Measurements from ENCODE around the gene KCNK1.

DNA sequence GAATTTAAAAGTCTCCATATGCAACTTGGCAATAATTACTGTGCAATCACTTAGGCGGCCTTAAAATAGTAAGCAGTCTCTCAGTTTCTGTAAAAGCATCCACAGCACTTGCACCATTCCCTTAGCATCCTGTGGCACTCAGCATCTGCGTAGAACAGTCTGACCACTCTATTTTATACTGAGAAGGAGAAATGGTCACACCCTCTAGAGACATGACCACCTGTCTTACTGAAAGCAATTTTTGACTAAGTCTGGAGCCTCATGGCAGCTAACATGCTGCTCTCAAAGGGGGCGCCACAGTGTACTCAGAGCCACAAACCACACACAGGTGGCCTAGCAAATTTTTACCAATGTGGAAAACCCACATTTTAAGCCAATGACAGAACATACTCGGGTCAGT lies 62.0 kb downstream of the KCNK1 start:
- TF ChIP-seq, protein P1, sequence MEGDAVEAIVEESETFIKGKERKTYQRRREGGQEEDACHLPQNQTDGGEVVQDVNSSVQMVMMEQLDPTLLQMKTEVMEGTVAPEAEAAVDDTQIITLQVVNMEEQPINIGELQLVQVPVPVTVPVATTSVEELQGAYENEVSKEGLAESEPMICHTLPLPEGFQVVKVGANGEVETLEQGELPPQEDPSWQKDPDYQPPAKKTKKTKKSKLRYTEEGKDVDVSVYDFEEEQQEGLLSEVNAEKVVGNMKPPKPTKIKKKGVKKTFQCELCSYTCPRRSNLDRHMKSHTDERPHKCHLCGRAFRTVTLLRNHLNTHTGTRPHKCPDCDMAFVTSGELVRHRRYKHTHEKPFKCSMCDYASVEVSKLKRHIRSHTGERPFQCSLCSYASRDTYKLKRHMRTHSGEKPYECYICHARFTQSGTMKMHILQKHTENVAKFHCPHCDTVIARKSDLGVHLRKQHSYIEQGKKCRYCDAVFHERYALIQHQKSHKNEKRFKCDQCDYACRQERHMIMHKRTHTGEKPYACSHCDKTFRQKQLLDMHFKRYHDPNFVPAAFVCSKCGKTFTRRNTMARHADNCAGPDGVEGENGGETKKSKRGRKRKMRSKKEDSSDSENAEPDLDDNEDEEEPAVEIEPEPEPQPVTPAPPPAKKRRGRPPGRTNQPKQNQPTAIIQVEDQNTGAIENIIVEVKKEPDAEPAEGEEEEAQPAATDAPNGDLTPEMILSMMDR (IDR thresholded peaks at IDR 0.05): no peak
- TF ChIP-seq POLR2A (IDR thresholded peaks at IDR 0.05): no peak
